Subcutaneous adipose tissue (tissue), 4 donors: ENCODE measurements around the gene HDDC3. TPM values are rescaled to one million over a fixed set of nuclear protein-coding genes. Genes with fewer than 3 reads are reported as not detected.

Experiments used
- total RNA-seq, 4 donors: library from RNA; depleted of rRNA; stranded (reverse); fragments of >200 nt; gene quantifications; one replicate each; pipeline ENCODE4 v1.1.0, GENCODE V29; 2016
- TF ChIP-seq, protein P1 (sequence below): fragments of 450-650 bp; IDR thresholded peaks from one replicate; pipeline ENCODE4 v1.5.1; 2016; ENCODE audit warnings: low read depth, mild to moderate bottlenecking, control low read depth, antibody characterized with exemption, moderate library complexity

The HDDC3 gene
- total RNA-seq, 4 donors from 2014 or later: 15.6 to 42.4 (median 17.1) TPM

DNA sequence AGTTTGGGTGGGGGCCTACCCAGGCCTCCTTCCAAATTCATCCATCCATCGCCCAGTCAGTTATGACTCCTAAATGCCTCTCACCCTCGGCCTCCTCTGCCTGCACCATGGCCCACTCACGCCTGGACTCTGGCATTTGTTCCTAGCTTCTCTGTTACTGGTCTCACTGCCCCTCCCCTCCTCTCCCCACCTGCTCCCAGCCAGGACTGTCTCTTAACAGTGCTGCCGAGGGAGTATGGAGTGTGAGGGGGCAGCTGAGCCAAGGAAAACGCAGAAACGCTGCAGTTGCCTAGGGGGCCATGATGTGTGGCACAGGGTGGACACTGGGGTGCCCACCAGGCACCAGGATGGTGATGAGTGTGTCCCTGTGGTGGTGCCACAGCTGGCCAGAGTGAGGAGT lies 25.4 kb upstream of the HDDC3 start:
- TF ChIP-seq, protein P1, sequence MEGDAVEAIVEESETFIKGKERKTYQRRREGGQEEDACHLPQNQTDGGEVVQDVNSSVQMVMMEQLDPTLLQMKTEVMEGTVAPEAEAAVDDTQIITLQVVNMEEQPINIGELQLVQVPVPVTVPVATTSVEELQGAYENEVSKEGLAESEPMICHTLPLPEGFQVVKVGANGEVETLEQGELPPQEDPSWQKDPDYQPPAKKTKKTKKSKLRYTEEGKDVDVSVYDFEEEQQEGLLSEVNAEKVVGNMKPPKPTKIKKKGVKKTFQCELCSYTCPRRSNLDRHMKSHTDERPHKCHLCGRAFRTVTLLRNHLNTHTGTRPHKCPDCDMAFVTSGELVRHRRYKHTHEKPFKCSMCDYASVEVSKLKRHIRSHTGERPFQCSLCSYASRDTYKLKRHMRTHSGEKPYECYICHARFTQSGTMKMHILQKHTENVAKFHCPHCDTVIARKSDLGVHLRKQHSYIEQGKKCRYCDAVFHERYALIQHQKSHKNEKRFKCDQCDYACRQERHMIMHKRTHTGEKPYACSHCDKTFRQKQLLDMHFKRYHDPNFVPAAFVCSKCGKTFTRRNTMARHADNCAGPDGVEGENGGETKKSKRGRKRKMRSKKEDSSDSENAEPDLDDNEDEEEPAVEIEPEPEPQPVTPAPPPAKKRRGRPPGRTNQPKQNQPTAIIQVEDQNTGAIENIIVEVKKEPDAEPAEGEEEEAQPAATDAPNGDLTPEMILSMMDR: no peak

DNA sequence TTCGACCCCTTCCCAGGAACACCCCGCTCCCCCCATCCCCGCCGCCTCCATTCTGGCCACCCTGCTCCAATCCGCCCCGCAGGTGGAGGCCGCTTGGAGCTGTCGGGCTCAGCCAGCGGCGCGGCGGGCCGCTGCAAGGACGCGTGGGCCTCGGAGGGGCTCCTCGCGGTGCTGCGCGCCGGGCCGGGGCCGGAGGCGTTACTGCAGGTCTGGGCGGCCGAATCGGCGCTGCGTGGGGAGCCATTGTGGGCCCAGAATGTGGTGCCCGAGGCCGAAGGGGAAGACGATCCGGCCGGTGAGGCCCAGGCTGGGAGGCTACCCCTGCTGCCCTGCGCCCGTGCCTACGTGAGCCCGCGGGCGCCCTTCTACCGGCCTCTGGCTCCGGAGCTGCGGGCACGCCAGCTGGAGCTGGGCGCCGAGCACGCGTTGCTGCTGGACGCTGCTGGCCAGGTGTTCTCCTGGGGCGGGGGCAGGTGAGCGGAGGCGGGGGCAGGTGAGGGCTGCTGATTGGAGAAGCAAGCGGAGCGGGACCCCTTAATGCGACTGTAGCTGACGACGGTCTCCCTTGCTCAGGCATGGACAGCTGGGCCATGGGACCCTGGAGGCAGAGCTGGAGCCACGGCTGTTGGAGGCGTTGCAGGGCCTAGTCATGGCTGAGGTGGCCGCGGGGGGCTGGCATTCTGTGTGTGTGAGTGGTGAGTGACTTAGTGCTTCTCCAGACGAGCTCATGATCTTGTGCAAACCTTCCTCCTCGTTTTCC lies 24.9 kb upstream of the HDDC3 start:
- TF ChIP-seq, protein P1: no peak

DNA sequence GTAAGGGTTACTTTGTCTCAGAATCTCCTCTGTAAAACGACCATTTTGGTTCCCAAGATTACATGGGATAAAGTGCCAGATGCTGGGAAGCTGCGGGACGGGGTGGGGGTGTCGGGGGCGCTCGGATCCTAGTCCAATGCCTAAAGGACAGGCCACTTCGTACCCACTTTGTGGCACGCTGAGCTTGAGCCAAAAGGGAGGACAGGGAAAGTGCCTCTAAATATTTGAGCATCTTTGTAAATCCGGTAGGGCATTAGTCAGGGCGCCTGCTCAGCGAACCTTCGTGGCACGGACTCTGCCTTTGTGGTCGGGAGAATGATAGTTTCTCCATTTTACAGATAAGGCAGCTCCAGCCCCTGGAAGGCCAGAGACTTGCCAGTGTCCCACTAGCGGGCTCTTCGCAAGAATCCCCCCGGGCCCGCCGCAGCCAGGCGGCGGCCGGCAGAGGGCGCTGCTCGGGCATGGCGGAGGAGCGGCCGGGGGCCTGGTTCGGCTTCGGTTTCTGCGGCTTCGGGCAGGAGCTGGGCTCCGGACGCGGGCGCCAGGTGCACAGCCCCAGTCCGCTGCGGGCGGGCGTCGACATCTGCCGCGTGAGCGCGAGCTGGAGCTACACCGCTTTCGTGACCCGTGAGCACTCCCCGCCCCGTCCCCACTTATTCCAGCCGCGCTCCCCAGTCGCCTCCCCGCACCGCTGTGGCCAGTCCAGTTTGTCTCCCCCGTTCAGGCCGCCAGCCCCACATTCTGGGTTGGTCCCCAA lies 24.1 kb upstream of the HDDC3 start:
- TF ChIP-seq, protein P1: no peak

DNA sequence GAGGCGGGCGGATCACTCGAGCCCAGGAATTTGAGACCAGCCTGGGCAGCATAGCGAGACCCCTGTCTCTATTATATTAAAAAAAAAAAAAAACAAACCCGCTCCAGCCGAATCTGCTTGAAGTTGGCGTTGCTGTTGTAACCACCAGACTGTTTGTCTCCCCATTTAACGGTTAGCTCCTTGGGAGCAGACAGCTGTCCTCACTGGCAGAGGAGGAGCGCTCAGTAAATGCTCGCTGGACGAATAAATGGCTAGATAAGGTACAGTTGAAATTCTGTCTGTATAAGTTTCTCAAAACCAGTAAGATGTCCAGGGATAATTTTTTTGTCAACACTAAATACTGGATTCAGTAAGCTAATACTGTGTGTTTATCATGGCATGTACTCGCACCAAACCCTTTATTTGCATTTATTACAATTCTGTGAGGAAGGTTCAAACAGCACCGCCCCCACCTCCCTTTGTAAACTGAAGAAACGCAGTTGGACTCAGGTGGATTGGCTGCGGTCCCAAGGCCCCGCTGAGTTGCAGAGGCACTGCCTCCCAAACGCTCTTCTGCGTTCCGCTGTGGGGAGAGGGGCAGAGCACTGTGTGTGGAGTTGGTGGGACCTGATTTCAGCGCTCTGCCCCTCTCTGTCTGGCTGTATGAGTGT lies 23.4 kb upstream of the HDDC3 start:
- TF ChIP-seq, protein P1: no peak

DNA sequence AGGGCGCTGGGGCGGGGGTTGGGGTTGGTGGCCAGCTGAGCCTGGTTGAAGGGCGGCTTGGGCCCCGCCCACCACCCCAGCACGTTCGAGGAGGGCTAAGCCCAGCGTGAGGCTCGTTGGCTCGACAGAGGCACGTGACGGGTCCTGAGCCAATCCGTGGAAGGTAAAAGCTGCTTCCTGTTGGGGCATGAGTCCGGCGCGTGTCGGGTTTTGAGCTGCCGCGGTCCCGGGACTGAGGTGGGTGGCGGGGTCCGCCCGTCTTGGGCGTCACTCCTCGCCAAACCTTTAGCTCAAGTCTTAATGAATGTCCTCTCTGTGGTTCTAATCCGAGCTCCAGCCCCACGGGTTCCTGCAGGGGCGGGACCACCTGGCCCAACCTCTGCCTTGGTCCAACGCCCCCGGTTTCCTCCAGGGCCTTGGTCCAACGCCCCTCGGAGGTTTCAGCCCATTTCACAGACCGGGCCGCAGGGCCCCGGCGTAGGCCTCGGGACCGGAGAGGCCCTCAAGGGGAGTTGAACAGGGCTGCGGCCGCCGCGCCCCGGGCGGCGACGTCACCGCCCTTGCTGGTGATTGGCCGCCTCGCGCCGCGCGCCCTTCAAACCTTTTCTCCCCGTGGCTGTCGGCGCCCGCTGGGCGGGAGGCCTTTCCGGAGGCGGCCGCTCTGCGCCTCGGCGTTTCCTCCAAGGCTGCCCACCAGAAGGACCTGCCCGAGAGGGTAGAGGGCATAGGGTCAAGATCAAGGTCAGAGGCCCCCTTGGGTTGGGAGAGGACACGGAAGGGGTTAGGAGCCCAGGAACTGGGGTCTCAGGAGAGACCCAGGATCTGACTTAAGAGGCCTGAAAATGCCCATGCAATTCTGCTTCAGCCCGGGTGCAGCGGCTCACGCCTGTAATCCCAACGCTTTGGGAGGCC lies 22.6 kb upstream of the HDDC3 start, which contains the start of gene RCCD1:
RCCD1 (plus strand) TSS at position 173 of the 912 bp plus-strand sequence. CDS start 1,851 bp downstream, outside the sequence.
- TF ChIP-seq, protein P1: no peak

DNA sequence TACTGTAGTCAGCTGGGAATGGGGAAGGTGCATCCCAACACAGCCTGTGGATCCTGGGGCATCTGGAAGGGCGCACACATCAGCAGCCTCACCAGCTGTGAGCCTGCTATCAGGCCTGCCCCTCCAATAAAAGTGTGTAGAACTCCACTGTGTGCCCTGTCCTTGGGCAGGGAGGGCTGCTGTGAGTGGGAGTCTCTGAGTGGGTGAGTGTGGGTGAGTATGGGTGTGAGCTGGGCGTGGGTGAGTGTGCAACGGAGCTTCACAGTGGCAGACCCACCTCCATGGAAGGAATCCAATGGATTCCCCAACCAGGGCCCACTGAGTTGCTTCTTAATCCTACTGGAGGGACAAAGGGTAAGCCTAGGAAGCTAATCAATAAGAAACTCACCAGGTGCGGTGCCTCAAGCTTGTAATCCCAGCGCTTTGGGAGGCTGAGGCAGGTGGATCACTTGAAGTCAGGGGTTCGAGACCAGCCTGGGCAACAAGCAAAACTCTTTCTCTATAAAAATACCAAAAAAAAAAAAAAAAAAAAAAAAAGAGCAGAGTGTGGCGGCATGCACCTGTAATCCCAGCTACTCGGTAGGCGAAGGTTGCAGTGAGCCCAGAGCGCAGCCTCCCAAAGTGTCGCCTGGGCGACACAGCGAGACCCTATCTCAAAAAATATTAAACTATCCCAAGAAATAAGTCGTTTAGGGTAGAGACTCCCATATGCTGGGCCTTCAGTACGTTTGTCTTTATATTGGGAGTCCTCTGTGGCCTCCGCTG lies 21.8 kb upstream of the HDDC3 start:
- TF ChIP-seq, protein P1: no peak
